Mesendoderm (in vitro differentiated cells): ENCODE measurements around the gene BOLA1.
A peak's percentile ranks its signal among the peaks of the same experiment; 100 is the strongest.

ENCODE experiments used
- DNase-seq: peaks from one replicate; pipeline ENCODE4 v3.0.0; 2013
- H2AK5ac ChIP-seq: 2 replicates; pipeline ENCODE4 v1.6.1; 2013; ENCODE audit warnings: low read length, inconsistent platforms
- H2BK120ac ChIP-seq: 2 replicates; pipeline ENCODE4 v1.6.1; 2013; ENCODE audit warnings: low read depth, mild to moderate bottlenecking, low read length, moderate library complexity, mixed read lengths
- H2BK15ac ChIP-seq: replicated peaks from 2 replicates; pipeline ENCODE4 v1.6.1; 2013; ENCODE audit warnings: low read depth, mild to moderate bottlenecking, moderate library complexity
- H2BK5ac ChIP-seq: 2 replicates; pipeline ENCODE4 v1.6.1; 2013; ENCODE audit warnings: low read length, inconsistent platforms
- H3K18ac ChIP-seq: 2 replicates; pipeline ENCODE4 v1.6.1; 2013; ENCODE audit warnings: mild to moderate bottlenecking, low read length, mixed read lengths
- H3K23ac ChIP-seq: one replicate; pipeline ENCODE4 v1.6.1; 2013; ENCODE audit warnings: low read length
- H3K27ac ChIP-seq: 2 replicates; pipeline ENCODE4 v1.5.1; 2013; ENCODE audit warnings: low read depth, mild to moderate bottlenecking, inconsistent platforms, low read length, moderate library complexity
- H3K27me3 ChIP-seq: 2 replicates; pipeline ENCODE4 v1.6.1; 2013; ENCODE audit warnings: low read length, control low read depth, mild to moderate bottlenecking, inconsistent platforms; ENCODE audit not compliant: insufficient read depth, poor library complexity
- H3K36me3 ChIP-seq: 2 replicates; pipeline ENCODE4 v1.6.1; 2013; ENCODE audit warnings: low read length, inconsistent platforms; ENCODE audit not compliant: control insufficient read depth, insufficient read depth
- H3K4ac ChIP-seq: one replicate; pipeline ENCODE4 v1.6.1; 2013; ENCODE audit warnings: low read depth, mild to moderate bottlenecking, low read length, moderate library complexity
- H3K4me1 ChIP-seq: 2 replicates; pipeline ENCODE4 v1.6.1; 2013; ENCODE audit warnings: low read depth, low read length, inconsistent platforms; ENCODE audit not compliant: control insufficient read depth
- H3K4me2 ChIP-seq: 2 replicates; pipeline ENCODE4 v1.6.1; 2013; ENCODE audit warnings: low read length
- H3K4me3 ChIP-seq: 2 replicates; pipeline ENCODE4 v1.5.1; 2013; ENCODE audit warnings: mild to moderate bottlenecking, low read length
- H3K56ac ChIP-seq: one replicate; pipeline ENCODE4 v1.6.1; 2013; ENCODE audit warnings: low read length
- H3K79me1 ChIP-seq: 2 replicates; pipeline ENCODE4 v1.6.1; 2013; ENCODE audit warnings: low read length, inconsistent platforms
- H3K79me2 ChIP-seq: 2 replicates; pipeline ENCODE4 v1.6.1; 2013; ENCODE audit warnings: mild to moderate bottlenecking, low read length; ENCODE audit not compliant: control insufficient read depth, insufficient read depth
- H3K9ac ChIP-seq: 2 replicates; pipeline ENCODE4 v1.6.1; 2013; ENCODE audit warnings: low read length, inconsistent platforms
- H4K5ac ChIP-seq: one replicate; pipeline ENCODE4 v1.6.1; 2013; ENCODE audit warnings: low read length
- H4K8ac ChIP-seq: one replicate; pipeline ENCODE4 v1.6.1; 2013; ENCODE audit warnings: low read depth, mild to moderate bottlenecking, control low read depth, low read length, moderate library complexity
- WGBS: extraction: QIAGEN DNeasy Blood & Tissue Kit; methylation state at CpG from one replicate; pipeline ENCODE4 v1.1.7; 2013; ENCODE audit warnings: low lambda C conversion rate, missing lambda C conversion rate; ENCODE audit not compliant: insufficient coverage; ENCODE audit errors: extremely low coverage; 5-methylcytosine and 5-hydroxymethylcytosine counted together

Gene BOLA1

DNA sequence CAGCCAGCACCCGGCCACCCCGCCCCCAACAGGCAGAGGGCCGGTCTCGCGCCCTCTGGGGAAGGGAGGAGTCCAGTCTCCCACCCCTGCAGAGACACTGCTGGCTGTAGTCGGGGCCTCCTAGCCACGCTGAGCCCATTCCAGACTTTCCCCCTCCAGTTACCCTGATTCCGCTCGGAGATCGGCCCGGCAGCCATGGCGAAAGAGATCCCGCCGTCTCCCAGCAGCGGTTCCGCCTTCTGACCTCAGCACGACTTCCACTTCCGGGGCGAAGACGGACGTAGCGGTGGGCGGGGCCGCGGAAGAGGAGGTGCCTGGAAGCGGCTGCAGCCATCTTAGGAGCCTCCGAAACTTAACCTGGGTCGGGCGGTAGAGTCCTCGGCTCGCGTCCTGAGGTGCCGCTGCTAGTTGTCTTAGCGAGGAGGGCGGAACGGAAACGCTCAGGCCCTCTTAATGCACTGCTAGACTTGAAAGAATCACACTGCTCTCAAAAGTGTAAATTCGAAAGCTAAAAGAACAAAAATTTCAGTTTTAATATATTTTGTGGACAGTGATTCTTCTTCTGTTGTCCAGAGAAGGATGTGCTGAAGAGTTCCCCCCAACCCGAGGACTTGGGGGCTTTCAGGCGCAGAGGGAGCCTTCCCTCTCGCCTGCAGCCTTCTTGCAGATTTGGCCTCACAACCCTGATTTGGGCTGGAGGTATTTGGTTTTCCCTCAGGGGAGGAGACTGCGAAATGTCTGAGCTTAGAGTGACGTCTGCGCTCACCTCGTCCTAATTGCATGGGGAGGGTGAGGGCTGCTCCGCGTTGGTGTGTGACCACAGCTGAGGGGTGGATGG lies 28.4 kb downstream of the BOLA1 start, which contains the start of gene SF3B4:
TSS of gene SF3B4 (minus strand) at position 241 of the 838 bp plus-strand sequence. CDS start at position 197, 44 bp downstream.
- peak within 1 kb of the TSS; percentile 6 for H4K5ac ChIP-seq
- H3K4me2 ChIP-seq, result peak within 1 kb of the TSS; percentile 83
- H3K9ac ChIP-seq, result peak within 1 kb of the TSS; percentile 93
- H2BK120ac ChIP-seq, result no peak within 1 kb of the TSS
- H3K36me3 ChIP-seq, result peaks cover 18% of the 10 kb centered on the region
- H3K23ac ChIP-seq, result no peak within 1 kb of the TSS
- peak within 1 kb of the TSS; percentile 43 for H4K8ac ChIP-seq
- WGBS, result no CpG with 5 or more reads among the region's 47 CpGs
- H2BK5ac ChIP-seq, result peak within 1 kb of the TSS; percentile 65
- peak within 1 kb of the TSS; percentile 99 for H3K4me3 ChIP-seq
- H3K4ac ChIP-seq, result peak within 1 kb of the TSS; percentile 84
- H3K27ac ChIP-seq, result peak within 1 kb of the TSS; percentile 94
- H3K56ac ChIP-seq, result peak within 1 kb of the TSS; percentile 95
- H3K79me1 ChIP-seq, result peaks cover 17% of the 10 kb centered on the region
- DNase-seq, result peak; percentile 97
- H3K79me2 ChIP-seq, result peaks cover 27% of the 10 kb centered on the region
- peak within 1 kb of the TSS; percentile 95 for H3K18ac ChIP-seq
- H3K4me1 ChIP-seq, result peaks cover 5% of the 10 kb centered on the region
- H3K27me3 ChIP-seq, result no peaks in the 10 kb centered on the region
- no peak within 1 kb of the TSS for H2BK15ac ChIP-seq
- H2AK5ac ChIP-seq, result peak within 1 kb of the TSS; percentile 72

DNA sequence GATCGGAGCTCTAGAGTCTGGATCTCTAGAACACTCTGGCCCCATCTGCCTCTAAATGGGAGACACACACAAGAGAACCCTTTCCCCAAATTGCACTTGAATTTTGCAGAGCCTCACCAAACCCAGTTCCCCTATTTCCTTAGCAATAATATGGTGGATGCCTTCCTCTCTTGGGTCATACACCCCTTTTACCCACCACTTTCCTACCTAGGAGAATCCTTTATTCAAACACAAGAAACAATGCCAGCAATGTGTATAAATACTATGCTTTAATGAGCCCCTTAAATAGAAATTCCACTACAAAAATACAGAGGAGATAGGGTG lies 29.0 kb downstream of the BOLA1 start:
- no peak overlapping the region for H2AK5ac ChIP-seq
- peaks cover 27% of the 10 kb centered on the region for H3K79me2 ChIP-seq
- H3K23ac ChIP-seq, result no peak overlapping the region
- H3K4me1 ChIP-seq, result peaks cover 5% of the 10 kb centered on the region
- no peak overlapping the region for H4K8ac ChIP-seq
- H3K79me1 ChIP-seq, result peaks cover 17% of the 10 kb centered on the region
- H3K27me3 ChIP-seq, result no peaks in the 10 kb centered on the region
- WGBS, result no CpG with 5 or more reads among the region's 1 CpG
- H2BK5ac ChIP-seq, result no peak overlapping the region
- H3K18ac ChIP-seq, result peak overlapping the region; percentile 95
- peak overlapping the region; percentile 94 for H3K27ac ChIP-seq
- H3K9ac ChIP-seq, result peak overlapping the region; percentile 89
- peak overlapping the region; percentile 79 for H3K56ac ChIP-seq
- peak overlapping the region; percentile 71 for H3K4me2 ChIP-seq
- no peak overlapping the region for H2BK15ac ChIP-seq
- H3K4me3 ChIP-seq, result no peak overlapping the region
- no peak for DNase-seq
- peaks cover 18% of the 10 kb centered on the region for H3K36me3 ChIP-seq
- no peak overlapping the region for H4K5ac ChIP-seq
- no peak overlapping the region for H2BK120ac ChIP-seq
- no peak overlapping the region for H3K4ac ChIP-seq

DNA sequence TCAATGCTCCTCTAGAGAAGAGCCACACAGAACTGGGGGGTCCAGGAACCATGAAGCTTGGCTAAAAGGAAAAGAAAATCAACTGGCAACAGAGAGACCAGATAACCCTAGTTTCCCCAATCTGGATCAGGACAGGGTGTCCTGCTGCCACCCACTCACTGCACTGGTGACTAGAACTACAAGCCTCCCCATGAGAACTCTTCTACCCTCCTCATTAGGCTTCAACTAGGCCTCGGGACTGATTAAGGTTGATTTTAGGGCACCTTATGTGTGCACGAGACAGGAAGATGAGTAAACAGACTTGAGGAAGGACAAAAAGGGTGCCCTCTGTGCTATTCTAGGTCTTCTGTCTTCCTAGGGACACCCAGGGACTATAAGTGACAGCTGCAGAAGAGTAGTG lies 30.5 kb downstream of the BOLA1 start:
- no peak overlapping the region for H2BK15ac ChIP-seq
- no peaks in the 10 kb centered on the region for H3K27me3 ChIP-seq
- DNase-seq, result no peak
- H3K4me2 ChIP-seq, result no peak overlapping the region
- no peak overlapping the region for H4K5ac ChIP-seq
- H3K36me3 ChIP-seq, result peaks cover 9% of the 10 kb centered on the region
- peaks cover 24% of the 10 kb centered on the region for H3K79me2 ChIP-seq
- H3K23ac ChIP-seq, result no peak overlapping the region
- H3K9ac ChIP-seq, result no peak overlapping the region
- H2BK120ac ChIP-seq, result no peak overlapping the region
- WGBS, result no CpG with 5 or more reads among the region's 2 CpGs
- peaks cover 5% of the 10 kb centered on the region for H3K4me1 ChIP-seq
- H3K4ac ChIP-seq, result no peak overlapping the region
- H3K79me1 ChIP-seq, result peaks cover 14% of the 10 kb centered on the region
- no peak overlapping the region for H3K4me3 ChIP-seq
- no peak overlapping the region for H2AK5ac ChIP-seq
- no peak overlapping the region for H2BK5ac ChIP-seq
- no peak overlapping the region for H4K8ac ChIP-seq
- H3K56ac ChIP-seq, result peak overlapping the region; percentile 25
- H3K27ac ChIP-seq, result no peak overlapping the region
- no peak overlapping the region for H3K18ac ChIP-seq

- no peak overlapping the region for H3K27ac ChIP-seq
- no peak overlapping the region for H3K56ac ChIP-seq
- no peak overlapping the region for H3K23ac ChIP-seq
- H3K79me2 ChIP-seq, result peaks cover 12% of the 10 kb centered on the region
- peaks cover 4% of the 10 kb centered on the region for H3K79me1 ChIP-seq
- no peak overlapping the region for H3K9ac ChIP-seq
- H3K4ac ChIP-seq, result no peak overlapping the region
- H4K5ac ChIP-seq, result no peak overlapping the region
- no peak overlapping the region for H2BK15ac ChIP-seq
- DNase-seq, result no peak
- no peak overlapping the region for H2BK5ac ChIP-seq
- no CpG with 5 or more reads among the region's 13 CpGs for WGBS
- H3K27me3 ChIP-seq, result no peaks in the 10 kb centered on the region
- H3K4me1 ChIP-seq, result peaks cover 2% of the 10 kb centered on the region
- no peak overlapping the region for H4K8ac ChIP-seq
- peaks cover 4% of the 10 kb centered on the region for H3K36me3 ChIP-seq
- no peak overlapping the region for H2AK5ac ChIP-seq
- no peak overlapping the region for H3K18ac ChIP-seq
- H3K4me3 ChIP-seq, result no peak overlapping the region
- H2BK120ac ChIP-seq, result no peak overlapping the region
- H3K4me2 ChIP-seq, result no peak overlapping the region
Observed at GRCh38 chr1:149931212-149931790, 31.9 kb downstream of the BOLA1 start.

- Histone ChIP-seq H2AK5ac (no peak overlapping the region), H3K27ac (no peak overlapping the region), H2BK15ac (no peak overlapping the region), H3K27me3 (no peaks in the 10 kb centered on the region), H2BK120ac (no peak overlapping the region), H3K23ac (no peak overlapping the region), H3K79me2 (peaks cover under 1% of the 10 kb centered on the region), H2BK5ac (no peak overlapping the region), H4K5ac (no peak overlapping the region), H3K4me1 (no peaks in the 10 kb centered on the region), H3K4me2 (no peak overlapping the region), H3K9ac (no peak overlapping the region), H4K8ac (no peak overlapping the region), H3K4me3 (no peak overlapping the region), H3K56ac (no peak overlapping the region), H3K79me1 (no peaks in the 10 kb centered on the region), H3K36me3 (peaks cover 2% of the 10 kb centered on the region), H3K4ac (no peak overlapping the region), H3K18ac (no peak overlapping the region)
- DNase-seq, result no peak
- no CpG with 5 or more reads among the region's 8 CpGs for WGBS
Observed at GRCh38 chr1:149932474-149932873, 33.1 kb downstream of the BOLA1 start.
